Esophagus squamous epithelium (tissue), 4 donors: ENCODE data around the gene COBLL1.

ENCODE experiments used
- POLR2A ChIP-seq, 4 donors: fragments of 450-650 bp; IDR thresholded peaks; one replicate each; pipeline ENCODE4 v1.6.1; 2017; ENCODE audit warnings: antibody characterized with exemption in 4 of 4, mild to moderate bottlenecking in 4 of 4, moderate library complexity in 3 of 4
- TF ChIP-seq, protein P1 (sequence below), 6 experiments: fragments of 450-650 bp in 4 of 6; fragments of 200-600 bp in 2 of 6; sonication (generic) in 2 of 6; IDR thresholded peaks; one replicate each; pipeline ENCODE4 v1.5.1; 2016 to 2019; ENCODE audit warnings: antibody characterized with exemption in 6 of 6, mild to moderate bottlenecking in 4 of 6, moderate library complexity in 4 of 6

DNA sequence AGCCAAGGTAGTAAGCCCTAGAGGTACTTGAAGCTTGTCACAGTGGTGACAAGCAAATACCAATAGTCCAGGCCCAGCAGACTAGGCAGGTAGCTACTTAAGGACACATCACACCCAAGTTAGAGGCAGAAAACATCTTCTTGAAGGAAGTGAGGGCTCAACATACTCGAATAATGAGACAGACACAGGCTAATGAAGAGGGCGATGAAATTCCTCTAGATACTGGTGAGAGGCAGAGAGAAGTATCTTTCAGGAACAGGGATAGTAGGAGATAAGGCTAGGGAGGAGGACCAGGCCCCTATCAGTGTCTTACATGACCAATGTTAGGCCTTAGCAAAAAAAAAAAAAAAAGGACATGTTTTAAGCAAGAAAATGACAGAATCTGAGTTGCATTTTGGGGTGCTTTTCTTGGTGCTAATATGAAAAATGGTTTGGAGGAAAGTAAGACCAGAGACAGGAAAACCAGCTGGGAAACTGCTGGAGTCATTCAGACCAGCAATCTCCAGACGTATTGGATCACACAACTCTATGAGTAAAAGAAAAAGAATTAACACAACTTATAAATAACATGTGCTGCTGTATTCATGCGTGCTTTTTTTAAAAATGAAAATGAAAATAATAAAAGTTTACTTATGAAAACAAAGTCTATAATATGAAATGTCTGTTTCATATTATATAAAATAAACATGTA is 37.7 kb downstream of the COBLL1 start:
- TF ChIP-seq, protein P1, sequence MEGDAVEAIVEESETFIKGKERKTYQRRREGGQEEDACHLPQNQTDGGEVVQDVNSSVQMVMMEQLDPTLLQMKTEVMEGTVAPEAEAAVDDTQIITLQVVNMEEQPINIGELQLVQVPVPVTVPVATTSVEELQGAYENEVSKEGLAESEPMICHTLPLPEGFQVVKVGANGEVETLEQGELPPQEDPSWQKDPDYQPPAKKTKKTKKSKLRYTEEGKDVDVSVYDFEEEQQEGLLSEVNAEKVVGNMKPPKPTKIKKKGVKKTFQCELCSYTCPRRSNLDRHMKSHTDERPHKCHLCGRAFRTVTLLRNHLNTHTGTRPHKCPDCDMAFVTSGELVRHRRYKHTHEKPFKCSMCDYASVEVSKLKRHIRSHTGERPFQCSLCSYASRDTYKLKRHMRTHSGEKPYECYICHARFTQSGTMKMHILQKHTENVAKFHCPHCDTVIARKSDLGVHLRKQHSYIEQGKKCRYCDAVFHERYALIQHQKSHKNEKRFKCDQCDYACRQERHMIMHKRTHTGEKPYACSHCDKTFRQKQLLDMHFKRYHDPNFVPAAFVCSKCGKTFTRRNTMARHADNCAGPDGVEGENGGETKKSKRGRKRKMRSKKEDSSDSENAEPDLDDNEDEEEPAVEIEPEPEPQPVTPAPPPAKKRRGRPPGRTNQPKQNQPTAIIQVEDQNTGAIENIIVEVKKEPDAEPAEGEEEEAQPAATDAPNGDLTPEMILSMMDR (IDR thresholded peaks at IDR 0.05) = no peak
- TF ChIP-seq POLR2A (IDR thresholded peaks at IDR 0.05) = no peak
